ENCODE results near the gene PARVB.
A peak's percentile ranks its signal among the peaks of the same experiment; 100 is the strongest.

Gene PARVB

GRCh38 chr22:44057401-44057987 lies 33.4 kb downstream of the PARVB start:
- DNase-seq = no peak

GRCh38 chr22:44063462-44064371 lies 39.6 kb downstream of the PARVB start:
- no peak for DNase-seq

GRCh38 chr22:44067033-44067432 lies 42.9 kb downstream of the PARVB start:
- DNase-seq = no peak

GRCh38 chr22:44067901-44068300 lies 43.8 kb downstream of the PARVB start:
- DNase-seq = no peak

- DNase-seq = peak; percentile 78
Observed at GRCh38 chr22:44068422-44069191, 44.5 kb downstream of the PARVB start.

GRCh38 chr22:44070029-44070428 lies 45.9 kb downstream of the PARVB start:
- no peak for DNase-seq

GRCh38 chr22:44071781-44072326 lies 47.8 kb downstream of the PARVB start:
- DNase-seq = no peak

GRCh38 chr22:44074337-44074984 lies 50.4 kb downstream of the PARVB start:
- DNase-seq = no peak

GRCh38 chr22:44075022-44075421 lies 50.9 kb downstream of the PARVB start:
- DNase-seq = no peak

- DNase-seq = no peak
Observed at GRCh38 chr22:44075670-44076069, 51.6 kb downstream of the PARVB start.

- DNase-seq = no peak
Observed at GRCh38 chr22:44076825-44077224, 52.7 kb downstream of the PARVB start.

GRCh38 chr22:44080936-44081861 lies 57.1 kb downstream of the PARVB start:
- DNase-seq = peak; percentile 25

- DNase-seq = no peak
Observed at GRCh38 chr22:44082801-44083200, 58.7 kb downstream of the PARVB start.

GRCh38 chr22:44084044-44084772 lies 60.1 kb downstream of the PARVB start:
- no peak for DNase-seq

- DNase-seq = peak; percentile 12
Observed at GRCh38 chr22:44085743-44086270, 61.7 kb downstream of the PARVB start.

GRCh38 chr22:44086271-44087088 lies 62.4 kb downstream of the PARVB start:
- no peak for DNase-seq

- no peak for DNase-seq
Observed at GRCh38 chr22:44087089-44087430, 63.0 kb downstream of the PARVB start.

- no peak for DNase-seq
Observed at GRCh38 chr22:44088976-44089570, 65.0 kb downstream of the PARVB start.
